ENCODE measurements around the gene NUP85. TPM values are rescaled to one million over a fixed set of nuclear protein-coding genes. Genes with fewer than 3 reads are reported as not detected.

Gene NUP85
- total and polyA plus RNA-seq, 2 experiments from 2014 or later, result 59.4 to 114 TPM

DNA sequence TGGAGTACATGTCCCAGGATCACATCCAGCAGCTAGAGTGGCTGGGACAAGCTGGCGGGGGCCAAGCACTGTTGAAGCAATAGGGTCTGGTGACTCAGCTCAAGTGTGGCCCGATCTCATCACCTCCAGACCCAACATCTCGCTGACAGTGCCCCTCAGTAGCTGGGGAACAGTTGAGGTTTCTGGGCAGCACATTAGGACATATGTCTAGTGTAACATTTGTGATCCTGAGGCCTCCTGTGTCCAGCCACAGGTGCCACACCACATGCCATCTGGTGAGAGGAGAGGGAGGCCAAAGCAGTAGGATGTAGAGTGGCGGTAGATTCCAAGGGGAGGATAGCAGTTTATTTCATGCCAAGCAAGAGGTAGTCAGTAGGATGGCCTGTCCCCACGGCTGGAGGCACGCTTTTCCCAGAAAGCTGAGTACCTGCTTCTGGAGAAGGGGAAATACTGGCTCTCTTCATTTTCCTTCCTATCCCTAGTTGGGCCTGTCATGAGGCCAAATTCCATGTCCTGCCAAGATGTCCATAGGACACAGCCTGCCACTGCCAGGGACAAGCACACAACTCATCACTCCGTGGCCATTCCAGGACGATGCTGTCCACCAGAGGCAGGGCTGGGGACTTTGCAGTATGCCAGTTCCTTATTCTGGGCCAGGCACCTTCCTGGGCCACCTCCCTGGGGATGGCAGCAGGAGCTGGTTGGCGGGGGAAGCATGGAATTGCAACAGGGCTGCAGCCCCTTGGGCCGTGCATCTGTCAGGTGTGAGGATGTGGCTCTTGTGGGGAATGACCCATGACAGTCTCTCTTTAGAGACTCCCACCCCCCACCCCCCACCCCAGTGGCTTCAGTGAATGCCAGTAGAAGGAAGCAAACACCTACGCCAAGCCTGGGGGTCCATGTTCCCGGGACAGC, 31.9 kb downstream of the NUP85 start:
- DNase-seq (ENCODE audit: low spot score) (no peak), ATAC-seq (no peak)
- no peak overlapping the region for H3K4me3 ChIP-seq
- no peaks in the 10 kb centered on the region for H3K79me2 ChIP-seq (replicated peaks; ENCODE audit: insufficient read depth)
- H2AFZ ChIP-seq, result no peak overlapping the region
- Mint-ChIP-seq H3K4me1 (peaks cover 10% of the 10 kb centered on the region; the same call in 2 of the 3 replicates), H3K9me3 (no peaks in the 10 kb centered on the region), H3K36me3 (ENCODE audit: low read depth) (peaks cover 89% of the 10 kb centered on the region), H3K4me3 (no peak overlapping the region), H3K27me3 (ENCODE audit: insufficient read depth, low read depth, poor library complexity) (peaks cover 29% of the 10 kb centered on the region), H3K27ac (no peak overlapping the region; the same call in 1 of the 2 replicates)
- H3K4me1 ChIP-seq (ENCODE audit: insufficient read depth), result no peaks in the 10 kb centered on the region
- TF ChIP-seq, protein P1, sequence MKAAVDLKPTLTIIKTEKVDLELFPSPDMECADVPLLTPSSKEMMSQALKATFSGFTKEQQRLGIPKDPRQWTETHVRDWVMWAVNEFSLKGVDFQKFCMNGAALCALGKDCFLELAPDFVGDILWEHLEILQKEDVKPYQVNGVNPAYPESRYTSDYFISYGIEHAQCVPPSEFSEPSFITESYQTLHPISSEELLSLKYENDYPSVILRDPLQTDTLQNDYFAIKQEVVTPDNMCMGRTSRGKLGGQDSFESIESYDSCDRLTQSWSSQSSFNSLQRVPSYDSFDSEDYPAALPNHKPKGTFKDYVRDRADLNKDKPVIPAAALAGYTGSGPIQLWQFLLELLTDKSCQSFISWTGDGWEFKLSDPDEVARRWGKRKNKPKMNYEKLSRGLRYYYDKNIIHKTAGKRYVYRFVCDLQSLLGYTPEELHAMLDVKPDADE (IDR thresholded peaks at IDR 0.05), result no peak
- TF ChIP-seq POLR2AphosphoS5 (IDR thresholded peaks at IDR 0.05; ENCODE audit: low read depth) (no peak; the same call in 1 of the 2 replicates), NANOG (IDR thresholded peaks at IDR 0.05; ENCODE audit: borderline replicate concordance) (no peak), ZNF462 (CRISPR knock-in tag; IDR thresholded peaks at IDR 0.05) (no peak), CREB1 (CRISPR knock-in tag; IDR thresholded peaks at IDR 0.05; ENCODE audit: low read depth) (no peak), ZNF114 (CRISPR knock-in tag; IDR thresholded peaks at IDR 0.05) (no peak), ZNF331 (CRISPR knock-in tag; IDR thresholded peaks at IDR 0.05; ENCODE audit: low read depth) (no peak), JUNB (IDR thresholded peaks at IDR 0.05; ENCODE audit: unreplicated experiment) (no peak), STAT1 (IDR thresholded peaks at IDR 0.05; ENCODE audit: unreplicated experiment) (no peak), REST (IDR thresholded peaks at IDR 0.05; ENCODE audit: unreplicated experiment) (no peak)
- TF ChIP-seq, protein P2, sequence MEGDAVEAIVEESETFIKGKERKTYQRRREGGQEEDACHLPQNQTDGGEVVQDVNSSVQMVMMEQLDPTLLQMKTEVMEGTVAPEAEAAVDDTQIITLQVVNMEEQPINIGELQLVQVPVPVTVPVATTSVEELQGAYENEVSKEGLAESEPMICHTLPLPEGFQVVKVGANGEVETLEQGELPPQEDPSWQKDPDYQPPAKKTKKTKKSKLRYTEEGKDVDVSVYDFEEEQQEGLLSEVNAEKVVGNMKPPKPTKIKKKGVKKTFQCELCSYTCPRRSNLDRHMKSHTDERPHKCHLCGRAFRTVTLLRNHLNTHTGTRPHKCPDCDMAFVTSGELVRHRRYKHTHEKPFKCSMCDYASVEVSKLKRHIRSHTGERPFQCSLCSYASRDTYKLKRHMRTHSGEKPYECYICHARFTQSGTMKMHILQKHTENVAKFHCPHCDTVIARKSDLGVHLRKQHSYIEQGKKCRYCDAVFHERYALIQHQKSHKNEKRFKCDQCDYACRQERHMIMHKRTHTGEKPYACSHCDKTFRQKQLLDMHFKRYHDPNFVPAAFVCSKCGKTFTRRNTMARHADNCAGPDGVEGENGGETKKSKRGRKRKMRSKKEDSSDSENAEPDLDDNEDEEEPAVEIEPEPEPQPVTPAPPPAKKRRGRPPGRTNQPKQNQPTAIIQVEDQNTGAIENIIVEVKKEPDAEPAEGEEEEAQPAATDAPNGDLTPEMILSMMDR (conservative IDR thresholded peaks at IDR 0.05; ENCODE audit: low read depth in 2 of 2), result no peak
- H3K27me3 ChIP-seq (ENCODE audit: insufficient read depth), result no peaks in the 10 kb centered on the region
- peaks cover 39% of the 10 kb centered on the region for H3F3A ChIP-seq (replicated peaks; ENCODE audit: low read depth)
- peaks cover 32% of the 10 kb centered on the region for H3K36me3 ChIP-seq (ENCODE audit: insufficient read depth)
- no peak overlapping the region for H3K4me2 ChIP-seq
- H3K27ac ChIP-seq (ENCODE audit: low read depth), result no peak overlapping the region
- H4K20me1 ChIP-seq (replicated peaks; ENCODE audit: insufficient read depth), result peaks cover 4% of the 10 kb centered on the region; the same call in 1 of the 2 replicates
- no peaks in the 10 kb centered on the region for H3K9me2 ChIP-seq (ENCODE audit: insufficient read depth)

Data from GM23338 (cell line).